Prostate gland (tissue), 2 donors: ENCODE data around the gene PADI6.

ENCODE experiments used
- CTCF ChIP-seq, 4 experiments: fragments of 200-600 bp in 2 of 4; fragments of 450-650 bp in 2 of 4; sonication (generic) in 2 of 4; IDR thresholded peaks; 1 replicate in 3 of 4; 2 replicates in 1 of 4; pipeline ENCODE4 v1.5.1; 2016 to 2019; ENCODE audit warnings: antibody characterized with exemption in 4 of 4, mild to moderate bottlenecking in 2 of 4, moderate library complexity in 2 of 4
- POLR2A ChIP-seq: fragments of 450-650 bp; IDR thresholded peaks from one replicate; pipeline ENCODE4 v1.6.1; 2016; ENCODE audit warnings: antibody characterized with exemption, mild to moderate bottlenecking
- POLR2AphosphoS5 ChIP-seq: sonication (generic); formaldehyde crosslinking; IDR thresholded peaks from one replicate; pipeline ENCODE4 v1.6.1; 2017; ENCODE audit warnings: antibody characterized with exemption

DNA sequence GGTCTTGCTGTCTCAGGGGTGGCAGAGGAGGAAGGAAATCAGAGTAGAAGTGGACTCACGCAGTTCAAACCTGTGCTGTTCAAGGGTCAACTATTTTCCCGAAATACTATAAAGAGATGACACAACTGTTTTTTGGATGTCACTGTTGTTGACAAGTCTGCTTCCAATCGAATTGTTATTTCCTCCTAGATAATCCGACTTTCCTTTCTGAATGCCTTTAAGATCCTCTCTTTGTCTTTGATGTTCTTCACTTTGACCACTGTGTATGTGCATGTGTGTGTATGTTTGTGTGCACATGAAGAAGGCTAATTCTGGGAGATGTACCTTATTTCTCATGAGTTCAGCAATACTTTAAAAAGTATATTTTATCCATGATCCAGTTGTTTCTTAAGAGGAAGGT is 42.4 kb upstream of the PADI6 start:
- TF ChIP-seq POLR2A (no peak), POLR2AphosphoS5 (no peak), CTCF (IDR thresholded peaks at IDR 0.05) (no peak)
